NCI-H2029 treated with DMSO at 0.1 percent for 48 hours (cell line): Measurements from ENCODE around the gene NFIA.
A peak's percentile ranks its signal among the peaks of the same experiment; 100 is the strongest.

ENCODE experiments used
- DNase-seq: peaks from one replicate; lab custom pipeline; 2025; lab: John Stamatoyannopoulos, UW

NFIA gene

DNA sequence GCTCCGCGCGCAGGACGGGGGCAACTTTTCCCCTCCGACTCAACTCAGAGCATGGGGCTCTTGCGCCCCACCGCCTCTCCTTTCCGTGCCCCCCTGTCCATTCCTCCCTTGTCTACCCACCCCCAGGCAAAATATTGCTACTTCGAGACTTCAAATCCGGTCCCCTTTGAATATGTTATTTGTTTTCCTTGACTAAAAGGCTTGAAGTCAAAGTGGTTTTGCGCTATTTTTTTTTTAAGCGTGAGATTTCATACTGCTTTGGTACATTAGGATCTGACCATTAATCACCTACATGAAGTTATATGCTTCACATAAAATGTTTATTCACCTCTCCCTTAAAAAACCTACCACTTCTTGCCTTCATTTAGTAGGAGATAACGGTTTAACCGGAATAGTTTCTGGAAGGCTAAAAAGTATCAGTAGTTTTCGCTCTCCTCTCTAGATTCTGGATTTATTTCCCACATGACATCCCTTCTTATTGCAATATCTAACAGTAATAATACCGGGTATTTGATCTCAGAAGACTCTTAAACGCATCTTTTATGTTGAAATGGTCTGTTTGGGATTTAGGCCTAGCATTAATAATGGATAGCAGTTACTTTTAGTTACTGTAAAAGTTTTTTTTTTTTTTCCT is 1.6 kb downstream of the NFIA start:
- peak; percentile 80 for DNase-seq

DNA sequence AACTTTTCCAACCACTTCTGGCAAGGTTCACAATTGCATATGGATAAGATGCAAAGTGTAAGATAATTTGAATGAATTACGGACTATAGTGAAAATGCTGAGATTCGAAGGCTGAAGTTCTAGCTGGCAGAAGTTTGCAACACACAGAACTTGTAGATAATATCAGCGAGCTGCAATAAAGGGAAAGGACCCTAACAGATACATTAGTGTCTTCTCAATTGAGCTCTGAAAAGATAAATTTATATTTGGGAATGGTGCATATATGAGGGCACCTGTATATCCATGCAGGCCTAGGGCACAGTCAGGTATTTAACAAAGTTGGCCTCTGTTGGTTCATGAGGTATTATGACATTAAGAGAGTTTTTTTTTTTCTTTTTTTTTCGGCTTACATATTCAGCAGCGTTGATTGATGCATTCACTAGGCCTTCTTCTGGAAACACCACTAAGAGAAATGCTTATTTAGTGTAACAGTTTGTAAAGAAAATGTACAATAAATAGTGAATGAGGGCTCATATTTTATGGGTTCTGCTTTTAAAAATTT is 2.2 kb downstream of the NFIA start:
- DNase-seq, result peak; percentile 80

GRCh38 chr1:61085206-61085982 is 3.0 kb downstream of the NFIA start:
- peak; percentile 86 for DNase-seq

GRCh38 chr1:61085983-61086644 is 3.8 kb downstream of the NFIA start:
- DNase-seq, result peak; percentile 86

- peak; percentile 95 for DNase-seq
Observed at GRCh38 chr1:61087571-61087970, 5.2 kb downstream of the NFIA start.

- peak; percentile 90 for DNase-seq
Observed at GRCh38 chr1:61088163-61088974, 6.0 kb downstream of the NFIA start.

DNA sequence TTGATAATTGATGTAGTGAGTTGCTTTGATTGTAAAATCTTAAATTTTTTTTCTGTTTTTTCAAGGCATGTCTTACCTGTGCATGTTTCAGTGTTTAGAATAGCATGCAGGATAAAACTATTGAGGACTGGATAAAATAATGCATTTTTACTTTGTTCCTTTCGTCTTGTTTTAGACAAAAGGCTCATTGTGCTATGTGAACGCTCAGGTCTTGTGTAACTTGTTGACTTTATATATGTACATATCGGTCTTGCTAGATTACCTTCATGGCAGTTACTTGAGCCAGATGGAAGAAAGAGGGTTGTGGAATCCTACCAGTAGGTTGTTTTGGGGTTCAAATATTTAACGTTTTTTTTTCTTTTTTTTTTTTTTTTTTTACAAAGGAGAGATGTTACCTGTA is 7.0 kb downstream of the NFIA start:
- peak; percentile 83 for DNase-seq

DNA sequence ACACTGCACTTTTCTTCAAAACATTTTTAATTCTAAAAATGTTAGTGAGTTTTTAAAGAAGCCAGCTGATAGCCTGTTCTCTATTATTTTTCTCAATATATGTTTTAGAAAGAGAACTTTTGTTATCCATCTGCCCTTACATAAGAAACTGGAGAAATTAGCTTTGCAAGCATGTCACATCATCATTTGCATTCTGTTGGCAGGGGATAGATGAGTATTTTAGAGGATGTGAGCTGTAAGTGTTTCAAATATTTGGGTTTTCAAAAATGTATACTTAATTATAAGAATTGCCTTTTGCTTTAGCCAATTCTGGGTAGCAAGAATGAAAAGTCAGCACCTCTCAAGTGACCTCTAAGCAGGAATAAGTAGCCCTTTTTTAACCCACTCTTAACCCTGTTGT is 7.4 kb downstream of the NFIA start:
- peak; percentile 59 for DNase-seq

GRCh38 chr1:61090546-61091202 is 8.3 kb downstream of the NFIA start:
- DNase-seq, result peak; percentile 84

- no peak for DNase-seq
Observed at GRCh38 chr1:61091455-61091854, 9.1 kb downstream of the NFIA start.

GRCh38 chr1:61092642-61093041 is 10.3 kb downstream of the NFIA start:
- peak; percentile 94 for DNase-seq

- DNase-seq, result peak; percentile 65
Observed at GRCh38 chr1:61093525-61094137, 11.3 kb downstream of the NFIA start.

DNA sequence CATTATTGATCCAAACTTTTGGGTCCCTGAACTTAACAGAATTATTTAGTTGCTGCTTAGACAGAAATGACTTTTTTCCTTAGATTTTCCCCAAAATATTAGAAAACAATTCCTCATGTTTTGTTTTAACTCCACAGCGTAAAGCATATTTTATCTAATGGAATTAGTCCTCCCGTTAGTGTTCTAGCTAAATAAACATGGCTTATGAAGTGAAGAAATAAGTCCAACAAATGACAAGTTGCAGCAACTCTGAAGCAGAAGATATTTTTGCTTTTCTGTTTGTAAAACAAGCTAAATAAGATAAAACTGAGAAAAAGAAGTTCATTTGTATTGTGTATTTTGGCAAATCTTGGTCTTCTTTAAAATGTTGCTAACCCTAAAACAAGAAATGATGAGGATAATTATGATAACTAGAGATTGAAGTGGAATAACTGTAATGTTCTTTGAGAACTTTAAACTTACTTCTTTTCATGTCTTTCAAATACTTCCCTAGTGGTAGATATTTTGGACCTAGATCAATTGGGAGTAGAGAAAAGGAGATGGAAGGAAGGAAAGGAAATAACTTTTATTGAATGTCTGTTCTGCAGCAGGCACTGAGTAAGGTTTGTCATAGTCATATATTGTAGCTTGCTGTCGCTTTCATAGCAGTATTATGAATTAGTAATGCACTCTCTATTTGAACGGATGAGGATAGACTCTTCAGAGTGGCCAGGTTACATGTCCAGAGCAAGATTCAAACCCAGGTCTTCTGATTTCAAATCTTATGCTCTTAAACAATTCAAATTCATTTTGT is 12.5 kb downstream of the NFIA start:
- DNase-seq, result peak; percentile 58

DNA sequence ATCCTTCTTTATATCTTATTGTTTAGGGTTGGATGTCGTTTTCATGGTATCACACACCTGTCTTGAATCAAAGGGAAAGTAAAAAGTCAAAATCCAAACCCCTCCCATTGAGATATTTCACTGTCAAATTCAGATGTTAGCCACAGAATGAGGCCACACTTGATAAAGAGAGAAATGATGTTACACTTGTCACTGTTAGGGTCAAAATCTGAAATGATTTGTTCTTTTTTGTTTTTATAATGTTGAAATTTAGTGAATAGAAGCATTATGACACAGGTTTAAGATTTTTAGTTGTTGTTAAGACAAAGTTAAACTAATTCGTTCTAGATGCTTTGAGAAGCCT is 13.1 kb downstream of the NFIA start:
- no peak for DNase-seq

- DNase-seq, result peak; percentile 75
Observed at GRCh38 chr1:61097317-61097716, 15.0 kb downstream of the NFIA start.

DNA sequence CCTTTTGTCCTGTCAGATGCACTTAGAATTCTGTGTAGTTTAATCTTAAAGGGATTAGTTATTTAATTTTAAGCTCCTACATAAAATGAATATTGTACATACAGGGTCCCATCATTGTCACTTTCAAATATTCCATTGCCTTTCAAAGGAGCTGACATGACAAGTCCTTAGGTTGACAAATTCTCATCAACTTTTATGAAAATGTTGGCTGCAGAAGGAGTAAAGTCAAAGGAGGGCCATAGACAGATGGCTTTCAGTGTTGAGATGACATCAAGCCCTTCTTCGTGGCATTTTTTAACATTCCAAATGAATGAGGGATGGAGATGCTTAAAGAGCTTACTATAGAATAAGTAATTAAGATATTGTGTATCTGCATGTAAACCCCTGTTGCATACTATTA is 15.4 kb downstream of the NFIA start:
- no peak for DNase-seq

DNA sequence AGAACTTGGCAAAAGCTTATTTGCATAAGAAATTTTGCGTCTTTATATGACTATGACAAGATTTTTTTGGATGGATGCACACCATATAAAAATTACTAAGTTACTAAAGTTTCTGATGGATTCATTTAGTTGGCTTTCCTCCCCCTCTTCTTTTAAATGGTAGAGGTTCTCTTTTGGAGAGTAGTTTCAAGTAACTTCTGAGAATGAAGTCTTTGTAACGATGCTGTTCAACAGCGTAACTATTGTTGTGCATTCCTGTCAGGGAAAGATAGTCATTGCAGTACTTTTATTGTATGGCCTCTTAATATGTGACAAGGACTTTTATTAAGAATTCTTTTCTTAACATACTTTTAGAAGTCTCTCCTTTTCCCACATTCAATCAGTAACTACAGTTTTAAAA is 16.0 kb downstream of the NFIA start:
- DNase-seq, result no peak

- DNase-seq, result no peak
Observed at GRCh38 chr1:61098906-61099437, 16.6 kb downstream of the NFIA start.

DNA sequence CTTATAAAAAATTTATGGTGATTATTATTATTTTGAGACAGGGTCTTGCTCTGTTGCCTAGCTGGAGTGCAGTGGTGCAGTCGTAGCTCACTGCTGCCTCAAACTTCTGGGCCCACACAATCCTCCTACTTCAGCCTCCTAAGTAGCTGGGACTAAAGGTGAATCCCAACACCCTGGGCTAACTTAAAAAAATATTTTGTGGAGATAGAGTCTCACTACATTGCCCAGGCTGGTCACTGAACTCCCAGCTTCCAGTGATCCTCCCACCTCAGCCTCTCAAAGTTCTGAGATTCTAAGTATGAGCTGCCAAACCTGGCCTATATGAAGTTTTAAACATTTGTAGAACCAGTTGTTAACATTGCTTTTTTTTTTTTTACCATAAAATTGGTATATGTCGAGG is 18.2 kb downstream of the NFIA start:
- no peak for DNase-seq

DNA sequence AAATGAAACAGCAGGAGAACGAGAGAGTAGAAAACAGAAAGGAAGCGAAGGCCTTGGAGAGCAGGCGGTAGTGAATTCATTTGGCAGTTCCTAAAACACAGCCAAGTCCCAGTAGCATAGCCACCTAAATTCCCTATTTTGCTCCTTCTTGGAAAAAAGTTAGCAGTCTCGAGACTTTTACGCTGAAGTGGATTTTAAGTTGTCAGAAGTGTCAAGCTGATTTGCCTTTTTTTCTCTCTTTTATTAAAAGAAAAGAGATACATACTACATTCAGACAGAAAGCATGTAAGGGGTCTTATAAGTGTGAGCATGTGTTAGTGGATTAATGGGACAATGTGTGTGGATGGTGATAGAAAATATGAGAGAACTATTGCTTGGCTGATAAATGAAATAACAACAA is 19.2 kb downstream of the NFIA start:
- DNase-seq, result peak; percentile 70
